ENCODE measurements around the gene EGLN3. TPM values are rescaled to one million over a fixed set of nuclear protein-coding genes. Genes with fewer than 3 reads are reported as not detected.

The EGLN3 gene
- total and polyA plus RNA-seq, 10 of the 15 experiments (the other 5 are each of a cell fraction or from before 2014, with no cell fraction given) = 0.42 to 8.1 (median 2.0) TPM

DNA sequence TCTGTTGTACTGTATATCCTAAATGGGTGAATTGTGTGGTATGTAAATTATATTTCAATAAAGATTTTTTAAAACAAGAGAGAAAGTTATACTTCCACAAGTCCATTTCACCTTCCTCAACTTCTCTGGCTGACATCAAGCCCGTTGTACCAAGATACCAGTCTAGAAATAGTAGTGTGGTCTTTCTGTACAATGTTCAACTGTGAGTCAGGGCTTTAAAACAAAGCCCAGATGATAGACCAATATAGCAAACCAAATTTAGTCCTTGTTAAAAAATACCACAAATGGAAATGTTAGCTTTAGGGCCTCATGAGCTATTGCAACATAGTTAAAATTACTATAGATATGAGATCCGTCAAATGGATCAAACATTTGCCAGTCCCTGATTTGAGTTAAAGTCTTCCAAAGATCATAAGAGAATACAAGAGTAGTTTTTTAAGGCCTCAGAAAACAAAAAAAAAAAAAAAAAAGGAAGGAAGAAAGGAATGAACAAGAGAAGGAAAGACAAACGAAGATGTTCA lies 49.0 kb upstream of the EGLN3 start (continued):
- TF ChIP-seq MTA3 (IDR thresholded peaks at IDR 0.05; ENCODE audit: borderline replicate concordance, low read length) (no peak), SP1 (IDR thresholded peaks at IDR 0.05; ENCODE audit: low read depth, low read length) (no peak), SMARCA5 (IDR thresholded peaks at IDR 0.05) (no peak), CBFB (IDR thresholded peaks at IDR 0.05; ENCODE audit: low read depth) (no peak), CHD2 (IDR thresholded peaks at IDR 0.05; ENCODE audit: borderline replicate concordance, low read depth, low read length) (no peak), EED (IDR thresholded peaks at IDR 0.05; ENCODE audit: low read depth) (no peak), BHLHE40 (IDR thresholded peaks at IDR 0.05; ENCODE audit: borderline replicate concordance in 1 of 2, low read depth in 2 of 2, low read length in 1 of 2) (no peak), MYB (IDR thresholded peaks at IDR 0.05; ENCODE audit: borderline replicate concordance, low read depth, low read length) (no peak), CBX3 (IDR thresholded peaks at IDR 0.05; ENCODE audit: borderline replicate concordance, low read depth) (no peak)

DNA sequence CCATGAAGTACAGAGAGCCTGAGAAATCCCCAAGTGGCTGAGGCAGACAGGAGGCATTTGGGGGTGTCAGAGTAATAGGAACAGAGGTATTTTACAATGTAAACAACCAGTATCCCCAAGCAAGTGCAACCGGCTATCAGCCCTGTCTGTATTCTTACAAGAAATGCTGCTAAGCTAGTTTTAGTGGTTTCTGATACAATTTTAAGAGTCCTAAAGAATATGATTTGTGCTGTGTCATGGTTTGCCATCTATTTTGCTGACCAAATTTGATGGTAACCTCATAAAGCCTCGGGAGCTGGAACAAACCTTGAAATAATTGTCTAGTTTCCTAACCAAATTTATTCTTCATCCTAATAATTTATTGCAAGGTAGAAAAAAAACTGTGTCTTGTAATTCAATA lies 46.7 kb upstream of the EGLN3 start:
- ChIA-PET POLR2A (interaction anchor here (0.6 to 1.9 kb wide), 4 partner anchors 8 to 523 kb away, joined by 3 to 6 read pairs (median 4); no protein-coding TSS in a partner anchor), RAD21 (ENCODE audit: unreplicated experiment) (interaction anchor here (1.0 to 1.3 kb wide), 3 partner anchors 14 to 100 kb away, joined by 3 to 5 read pairs (median 5); no protein-coding TSS in a partner anchor), CTCF (interaction anchor here (1.3 kb wide), 1 partner anchor 14 kb away, joined by 4 read pairs; no protein-coding TSS in a partner anchor), SMC1A (ENCODE audit: uncharacterized antibody, unreplicated experiment) (interaction anchor here (0.9 to 10.9 kb wide), 11 partner anchors 11 to 232 kb away, joined by 3 to 132 read pairs (median 5); no protein-coding TSS in a partner anchor)
- DNase-seq (ENCODE audit: low read depth, low spot score) (no peak), ATAC-seq (no peak), FAIRE-seq (no peak)
- BruUV-seq (replicated peaks) = no TSS peak
- no peaks in the 10 kb centered on the region; the same call in 2 of the 3 replicates for H3K9me3 ChIP-seq (replicated peaks; ENCODE audit: control insufficient read depth, insufficient read depth, low read length)
- H3K27ac ChIP-seq (ENCODE audit: control insufficient read depth, insufficient read depth) = no peak overlapping the region
- WGBS (ENCODE audit: insufficient coverage, insufficient replicate concordance, low lambda C conversion rate, missing lambda C conversion rate) = 36% methylated on average over 2 of the region's 2 CpGs
- no peaks in the 10 kb centered on the region for H3K4me1 ChIP-seq (ENCODE audit: control insufficient read depth, insufficient read depth, low read length)
- TF ChIP-seq HCFC1 (IDR thresholded peaks at IDR 0.05; ENCODE audit: low read length) (no peak), BACH1 (IDR thresholded peaks at IDR 0.05; ENCODE audit: borderline replicate concordance) (peak; percentile 48; the same call in 1 of the 2 replicates), ZBED1 (IDR thresholded peaks at IDR 0.05; ENCODE audit: borderline replicate concordance) (no peak)
- TF ChIP-seq, protein P1, sequence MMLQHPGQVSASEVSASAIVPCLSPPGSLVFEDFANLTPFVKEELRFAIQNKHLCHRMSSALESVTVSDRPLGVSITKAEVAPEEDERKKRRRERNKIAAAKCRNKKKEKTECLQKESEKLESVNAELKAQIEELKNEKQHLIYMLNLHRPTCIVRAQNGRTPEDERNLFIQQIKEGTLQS (IDR thresholded peaks at IDR 0.05; ENCODE audit: borderline replicate concordance, extremely low read depth, low read depth, low read length) = no peak
- TF ChIP-seq, protein P2, sequence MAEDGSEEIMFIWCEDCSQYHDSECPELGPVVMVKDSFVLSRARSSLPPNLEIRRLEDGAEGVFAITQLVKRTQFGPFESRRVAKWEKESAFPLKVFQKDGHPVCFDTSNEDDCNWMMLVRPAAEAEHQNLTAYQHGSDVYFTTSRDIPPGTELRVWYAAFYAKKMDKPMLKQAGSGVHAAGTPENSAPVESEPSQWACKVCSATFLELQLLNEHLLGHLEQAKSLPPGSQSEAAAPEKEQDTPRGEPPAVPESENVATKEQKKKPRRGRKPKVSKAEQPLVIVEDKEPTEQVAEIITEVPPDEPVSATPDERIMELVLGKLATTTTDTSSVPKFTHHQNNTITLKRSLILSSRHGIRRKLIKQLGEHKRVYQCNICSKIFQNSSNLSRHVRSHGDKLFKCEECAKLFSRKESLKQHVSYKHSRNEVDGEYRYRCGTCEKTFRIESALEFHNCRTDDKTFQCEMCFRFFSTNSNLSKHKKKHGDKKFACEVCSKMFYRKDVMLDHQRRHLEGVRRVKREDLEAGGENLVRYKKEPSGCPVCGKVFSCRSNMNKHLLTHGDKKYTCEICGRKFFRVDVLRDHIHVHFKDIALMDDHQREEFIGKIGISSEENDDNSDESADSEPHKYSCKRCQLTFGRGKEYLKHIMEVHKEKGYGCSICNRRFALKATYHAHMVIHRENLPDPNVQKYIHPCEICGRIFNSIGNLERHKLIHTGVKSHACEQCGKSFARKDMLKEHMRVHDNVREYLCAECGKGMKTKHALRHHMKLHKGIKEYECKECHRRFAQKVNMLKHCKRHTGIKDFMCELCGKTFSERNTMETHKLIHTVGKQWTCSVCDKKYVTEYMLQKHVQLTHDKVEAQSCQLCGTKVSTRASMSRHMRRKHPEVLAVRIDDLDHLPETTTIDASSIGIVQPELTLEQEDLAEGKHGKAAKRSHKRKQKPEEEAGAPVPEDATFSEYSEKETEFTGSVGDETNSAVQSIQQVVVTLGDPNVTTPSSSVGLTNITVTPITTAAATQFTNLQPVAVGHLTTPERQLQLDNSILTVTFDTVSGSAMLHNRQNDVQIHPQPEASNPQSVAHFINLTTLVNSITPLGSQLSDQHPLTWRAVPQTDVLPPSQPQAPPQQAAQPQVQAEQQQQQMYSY (CRISPR knock-in tag; IDR thresholded peaks at IDR 0.05) = no peak
- no peak overlapping the region for H2AFZ ChIP-seq (ENCODE audit: control insufficient read depth, low read depth, low read length)
- H3K9ac ChIP-seq (ENCODE audit: control insufficient read depth, insufficient read depth, low read length) = no peak overlapping the region
- H3K4me3 ChIP-seq = no peak overlapping the region
- no peak overlapping the region for H3K4me2 ChIP-seq (ENCODE audit: control insufficient read depth, insufficient read depth)
- no peaks in the 10 kb centered on the region for H4K20me1 ChIP-seq (ENCODE audit: control insufficient read depth, insufficient read depth)
- no peaks in the 10 kb centered on the region for H3K27me3 ChIP-seq (replicated peaks in 1 of 2; ENCODE audit: control insufficient read depth in 2 of 2, insufficient read depth in 2 of 2, low read length in 1 of 2)
- no peaks in the 10 kb centered on the region for H3K36me3 ChIP-seq (ENCODE audit: control insufficient read depth in 2 of 2, insufficient read depth in 2 of 2, low read length in 1 of 2)
- no peaks in the 10 kb centered on the region for H3K79me2 ChIP-seq (ENCODE audit: control insufficient read depth, insufficient read depth, low read length)
- intact Hi-C loops (cut with micrococcal nuclease; ENCODE audit: unreplicated experiment) = no loop called here
- in situ Hi-C loops (cut with MboI) = no loop called here

Measured in GM12878 (cell line).